H1 (cell line): Measurements from ENCODE around the gene GABBR1. TPM values are rescaled to one million over a fixed set of nuclear protein-coding genes. Genes with fewer than 3 reads are reported as not detected.

Experiments
- CTCF ChIA-PET: fragments of 300-600 bp; sonication (Branson Sonifier 250); formaldehyde crosslinking; loops from one replicate; lab custom pipeline; 2021; ENCODE audit not compliant: partially characterized antibody; lab: Charles Lee
- POLR2A ChIA-PET: fragments of 300-600 bp; sonication (Branson Sonifier 250); formaldehyde crosslinking; loops from one replicate; lab custom pipeline; 2021; ENCODE audit warnings: inconsistent platforms; ENCODE audit not compliant: partially characterized antibody; lab: Charles Lee
- DNase-seq, 2 experiments: peaks; one replicate each; pipeline versions ENCODE4 v3.0.0 to v3.0.0-alpha.2; 2010 to 2022; ENCODE audit warnings: low spot score in 2 of 2, low read depth in 1 of 2, mixed read lengths in 1 of 2
- FAIRE-seq: peaks from 2 replicates; lab custom pipeline; 2011; peaks lifted over from hg19 to GRCh38; lab: Jason Lieb, UNC
- H2AFZ ChIP-seq: 2 replicates; pipeline ENCODE4 v1.8.1; 2012; ENCODE audit warnings: low read length, inconsistent platforms
- H2AK5ac ChIP-seq: 2 replicates; pipeline ENCODE4 v1.6.1; 2013; ENCODE audit warnings: low read depth, low read length
- H2BK120ac ChIP-seq: replicated peaks from 2 replicates; pipeline ENCODE3; 2013; ENCODE audit warnings: low read depth, low read length, inconsistent platforms
- H2BK12ac ChIP-seq: 2 replicates; pipeline ENCODE4 v1.6.1; 2013; ENCODE audit warnings: low read depth, low read length
- H2BK15ac ChIP-seq: 2 replicates; pipeline ENCODE4 v1.6.1; 2013; ENCODE audit warnings: low read length
- H2BK20ac ChIP-seq: 2 replicates; pipeline ENCODE4 v1.6.1; 2013; ENCODE audit warnings: low read length
- H2BK5ac ChIP-seq: 2 replicates; pipeline ENCODE4 v1.6.1; 2013; ENCODE audit warnings: low read depth, low read length
- H3K14ac ChIP-seq: 2 replicates; pipeline ENCODE4 v1.6.1; 2013; ENCODE audit warnings: inconsistent platforms; ENCODE audit not compliant: insufficient read length
- H3K18ac ChIP-seq: 2 replicates; pipeline ENCODE4 v1.6.1; 2013; ENCODE audit warnings: low read length; ENCODE audit errors: extremely low read depth
- H3K23ac ChIP-seq: 2 replicates; pipeline ENCODE4 v1.6.1; 2013; ENCODE audit warnings: inconsistent platforms; ENCODE audit not compliant: insufficient read length
- H3K23me2 ChIP-seq: 2 replicates; pipeline ENCODE4 v1.6.1; 2013; ENCODE audit warnings: low read depth, low read length
- H3K27ac ChIP-seq: 2 replicates; pipeline ENCODE4 v1.6.1; 2011; ENCODE audit warnings: low read depth, low read length, inconsistent platforms
- H3K27me3 ChIP-seq, 4 experiments: replicated peaks in 1 of 4; 1 replicate in 1 of 4; 2 replicates in 3 of 4; pipeline versions ENCODE4 v1.6.1 to v1.8.1; 2011 to 2013; ENCODE audit warnings: low read length in 3 of 4, mild to moderate bottlenecking in 3 of 4, inconsistent platforms in 2 of 4, mixed read lengths in 2 of 4, moderate library complexity in 1 of 4; ENCODE audit not compliant: control insufficient read depth in 3 of 4, insufficient read depth in 3 of 4; ENCODE audit errors: extremely low read depth in 1 of 4
- H3K36me3 ChIP-seq, 4 experiments: 2 replicates each; pipeline versions ENCODE4 v1.6.1 to v1.8.1; 2011 to 2013; ENCODE audit warnings: mild to moderate bottlenecking in 4 of 4, low read length in 3 of 4, moderate library complexity in 2 of 4, control low read depth in 1 of 4, inconsistent platforms in 1 of 4; ENCODE audit not compliant: insufficient read depth in 4 of 4, control insufficient read depth in 2 of 4
- H3K4ac ChIP-seq: replicated peaks from 2 replicates; pipeline ENCODE3; 2013; ENCODE audit warnings: low read length, low read depth, mixed read lengths, inconsistent platforms; ENCODE audit not compliant: insufficient read length
- H3K4me1 ChIP-seq, 4 experiments: replicated peaks in 1 of 4; 1 replicate in 1 of 4; 2 replicates in 3 of 4; pipeline versions ENCODE4 v1.6.1 to v1.8.1; 2011 to 2013; ENCODE audit warnings: low read length in 3 of 4, inconsistent platforms in 2 of 4, mixed read lengths in 1 of 4; ENCODE audit not compliant: insufficient read depth in 4 of 4, control insufficient read depth in 3 of 4
- H3K4me2 ChIP-seq, 2 experiments: 2 replicates each; pipeline versions ENCODE4 v1.6.1 to v1.8.1; 2011 to 2013; ENCODE audit warnings: low read depth in 2 of 2, low read length in 2 of 2, control low read depth in 1 of 2, inconsistent platforms in 1 of 2, mild to moderate bottlenecking in 1 of 2; ENCODE audit not compliant: insufficient read depth in 1 of 2
- H3K4me3 ChIP-seq, 4 experiments: fragments of 200-600, 300-600 bp in 1 of 4; sonication (generic), shearing (Covaris generic), sonication (Bioruptor Twin) in 1 of 4; 2 replicates each; pipeline versions ENCODE4 v1.5.1 to v1.8.1; 2011 to 2016; ENCODE audit warnings: low read length in 4 of 4, low read depth in 3 of 4, control low read depth in 2 of 4, inconsistent platforms in 2 of 4, mild to moderate bottlenecking in 2 of 4, mixed read lengths in 1 of 4, moderate library complexity in 1 of 4; ENCODE audit not compliant: insufficient read depth in 2 of 4; ENCODE audit errors: extremely low read depth in 1 of 4
- H3K56ac ChIP-seq: replicated peaks from 2 replicates; pipeline ENCODE3; 2013; ENCODE audit warnings: low read depth, mild to moderate bottlenecking, mixed read lengths, low read length, inconsistent platforms; ENCODE audit not compliant: insufficient read length
- H3K79me1 ChIP-seq: 2 replicates; pipeline ENCODE4 v1.6.1; 2013; ENCODE audit warnings: low read depth, low read length, control low read depth
- H3K79me2 ChIP-seq, 2 experiments: 2 replicates each; pipeline versions ENCODE4 v1.6.1 to v1.8.1; 2012 to 2013; ENCODE audit warnings: low read length in 2 of 2, mild to moderate bottlenecking in 2 of 2, inconsistent platforms in 1 of 2; ENCODE audit not compliant: insufficient read depth in 2 of 2, control insufficient read depth in 1 of 2
- H3K9ac ChIP-seq, 4 experiments: replicated peaks in 1 of 4; 1 replicate in 1 of 4; 2 replicates in 3 of 4; pipeline versions ENCODE4 v1.6.1 to v1.8.1; 2011 to 2013; ENCODE audit warnings: low read depth in 3 of 4, low read length in 3 of 4, control low read depth in 2 of 4, mild to moderate bottlenecking in 2 of 4, moderate library complexity in 2 of 4, inconsistent platforms in 1 of 4; ENCODE audit errors: extremely low read depth in 1 of 4
- H3K9me3 ChIP-seq, 2 experiments: 2 replicates each; pipeline versions ENCODE4 v1.6.1 to v1.8.1; 2012 to 2013; ENCODE audit warnings: mild to moderate bottlenecking in 2 of 2, moderate library complexity in 2 of 2, control low read depth in 1 of 2, inconsistent platforms in 1 of 2, low read depth in 1 of 2, low read length in 1 of 2, mixed read lengths in 1 of 2; ENCODE audit not compliant: insufficient read depth in 2 of 2
- H4K20me1 ChIP-seq, 2 experiments: replicated peaks in 1 of 2; 2 replicates each; pipeline versions ENCODE3 to v1.8.1; 2011 to 2013; ENCODE audit warnings: inconsistent platforms in 2 of 2, low read length in 2 of 2, mild to moderate bottlenecking in 1 of 2; ENCODE audit not compliant: insufficient read depth in 2 of 2, control insufficient read depth in 1 of 2
- H4K5ac ChIP-seq: 2 replicates; pipeline ENCODE4 v1.6.1; 2013; ENCODE audit warnings: low read length, low read depth, mixed read lengths, inconsistent platforms; ENCODE audit not compliant: insufficient read length
- H4K8ac ChIP-seq: 2 replicates; pipeline ENCODE4 v1.8.0; 2013; ENCODE audit warnings: mild to moderate bottlenecking, moderate library complexity, low read length, inconsistent platforms; ENCODE audit not compliant: insufficient read depth; ENCODE audit errors: extremely low read depth
- H4K91ac ChIP-seq: replicated peaks from 2 replicates; pipeline ENCODE3; 2013; ENCODE audit warnings: low read length, mixed read lengths, inconsistent platforms; ENCODE audit not compliant: insufficient read length
- BCL11A ChIP-seq, 2 experiments: IDR thresholded peaks; one replicate each; pipeline ENCODE4 v1.6.1; 2011; ENCODE audit warnings: low read depth in 2 of 2, low read length in 2 of 2, mild to moderate bottlenecking in 2 of 2
- CBX8 ChIP-seq: fragments of 300-800, 300-1000 bp; sonication (generic); IDR thresholded peaks from 2 replicates; pipeline ENCODE4 v1.7.1; 2016; ENCODE audit warnings: low read depth, low read length, borderline replicate concordance
- CHD1 ChIP-seq: IDR thresholded peaks from 2 replicates; pipeline ENCODE4 v1.6.1; 2012; ENCODE audit warnings: low read depth, low read length, improper control_type of control experiment
- CTBP2 ChIP-seq: IDR thresholded peaks from 2 replicates; pipeline ENCODE4 v1.7.0; 2011; ENCODE audit warnings: borderline replicate concordance, mild to moderate bottlenecking, moderate library complexity, mixed read lengths, low read length; ENCODE audit not compliant: insufficient read depth, insufficient read length
- EZH2 ChIP-seq: fragments of 200-600 bp; sonication (generic); IDR thresholded peaks from 2 replicates; pipeline ENCODE4 v1.7.1; 2012; ENCODE audit warnings: low read depth, mild to moderate bottlenecking, moderate library complexity, low read length, inconsistent platforms; ENCODE audit not compliant: severe bottlenecking
- KDM1A ChIP-seq: fragments of 200-600, 300-600 bp; sonication (generic); IDR thresholded peaks from 2 replicates; pipeline ENCODE4 v1.7.1; 2016; ENCODE audit warnings: mild to moderate bottlenecking, low read length, borderline replicate concordance
- KDM5A ChIP-seq: fragments of 200-600 bp; IDR thresholded peaks from 2 replicates; pipeline ENCODE4 v1.7.1; 2012; ENCODE audit warnings: mild to moderate bottlenecking, low read length, inconsistent platforms, mixed read lengths
- NRF1 ChIP-seq: IDR thresholded peaks from 2 replicates; pipeline ENCODE4 v1.6.1; 2011; ENCODE audit warnings: mild to moderate bottlenecking, low read depth, low read length, improper control_type of control experiment
- SUZ12 ChIP-seq: fragments of 200-600 bp; sonication (generic); IDR thresholded peaks from 2 replicates; pipeline ENCODE4 v1.6.1; 2012; ENCODE audit warnings: mild to moderate bottlenecking, inconsistent platforms, low read length, moderate library complexity, mixed read lengths
- TBP ChIP-seq: IDR thresholded peaks from 2 replicates; pipeline ENCODE4 v1.6.1; 2011; ENCODE audit warnings: low read depth, low read length, improper control_type of control experiment
- WGBS, 2 experiments: shearing (Covaris generic) in 1 of 2; methylation state at CpG; one replicate each; pipeline versions ENCODE4 v1.1.6 to v1.1.7; 2013 to 2015; ENCODE audit warnings: low lambda C conversion rate in 2 of 2, mixed read lengths in 2 of 2, inconsistent platforms in 1 of 2, low coverage in 1 of 2, missing lambda C conversion rate in 1 of 2; ENCODE audit not compliant: insufficient replicate concordance in 2 of 2, insufficient coverage in 1 of 2, insufficient read length in 1 of 2; ENCODE audit errors: extremely low coverage in 1 of 2, missing lambda C conversion rate in 1 of 2; 5-methylcytosine and 5-hydroxymethylcytosine counted together
- polyA plus RNA-seq, 7 experiments: library from polyadenylated mRNA; depleted of rRNA in 3 of 7; stranded (reverse) in 5 of 7; unstranded in 2 of 7; fragments of >200 nt in 5 of 7; fragments of 200-250 nt in 2 of 7; gene quantifications; 1 replicate in 5 of 7; 2 replicates in 1 of 7; 4 replicates in 1 of 7; pipeline versions ENCODE4 v1.2.1 to v1.2.3, GENCODE V29; 2011 to 2013; ENCODE audit warnings: missing spikeins in 2 of 7, mixed read lengths in 2 of 7
- total RNA-seq: library from RNA; stranded (reverse); fragmentation: NEBNext Ultra II Directional; extraction: Animal tissue kit (Norgen Biotek cat#: 25700); gene quantifications from 2 replicates; pipeline ENCODE4 v1.2.1, GENCODE V29; 2021

The GABBR1 gene
- total and polyA plus RNA-seq, 2 of the 8 experiments (the other 6 are each of a cell fraction or from before 2014, with no cell fraction given) = 75.9 to 78.3 TPM

- H2BK120ac ChIP-seq = no peak overlapping the region
- H3K56ac ChIP-seq = no peak overlapping the region
- no peak overlapping the region for H2BK5ac ChIP-seq
- no peak overlapping the region for H3K18ac ChIP-seq
- H3K4ac ChIP-seq = no peak overlapping the region
- peak overlapping the region; percentile 68; the same call in 1 of the 2 replicates for H2BK20ac ChIP-seq
- H3K23ac ChIP-seq = no peak overlapping the region
- H4K5ac ChIP-seq = no peak overlapping the region
- H3K23me2 ChIP-seq = no peaks in the 10 kb centered on the region
- TF ChIP-seq BCL11A (IDR thresholded peaks at IDR 0.05; ENCODE audit: low read depth in 2 of 2, low read length in 2 of 2) = no peak
- no peak for TF ChIP-seq NRF1
- TF ChIP-seq SUZ12 = no peak
- no peak for TF ChIP-seq TBP
- no peak for TF ChIP-seq EZH2
- TF ChIP-seq CHD1 = no peak
- TF ChIP-seq KDM1A = no peak
- TF ChIP-seq CBX8 = no peak
- TF ChIP-seq CTBP2 = no peak
- no peak for TF ChIP-seq KDM5A
- no peaks in the 10 kb centered on the region for H3K27me3 ChIP-seq
- no peaks in the 10 kb centered on the region for H4K20me1 ChIP-seq
- no peaks in the 10 kb centered on the region for H3K36me3 ChIP-seq
- CTCF ChIA-PET = interaction anchor here (3.1 to 24.4 kb wide), 5 partner anchors 10 to 40 kb away, joined by 16 to 658 read pairs (median 502); partner anchors contain the start of genes GABBR1 and ZFP57
- no peaks in the 10 kb centered on the region for H3K9me3 ChIP-seq
- H3K4me3 ChIP-seq = no peak overlapping the region
- H4K8ac ChIP-seq = no peak overlapping the region
- H2AFZ ChIP-seq = no peak overlapping the region
- no peak overlapping the region for H3K4me2 ChIP-seq
- peak overlapping the region; percentile 55; the same call in 1 of the 2 replicates for H2BK15ac ChIP-seq
- 84% methylated on average over 2 of the region's 2 CpGs; no CpG with 5 or more reads in 1 of the 2 experiments for WGBS, 2 experiments
- H3K27ac ChIP-seq = no peak overlapping the region
- DNase-seq = no peak
- POLR2A ChIA-PET = interaction anchor here (2.1 kb wide), 1 partner anchor 10 kb away, joined by 15 read pairs; no protein-coding TSS in a partner anchor
- H4K91ac ChIP-seq = peak overlapping the region; percentile 95
- H3K9ac ChIP-seq = no peak overlapping the region
- no peak overlapping the region for H2AK5ac ChIP-seq
- H3K79me1 ChIP-seq = no peaks in the 10 kb centered on the region
- H3K4me1 ChIP-seq = peaks cover 4 to 13% (median 11%) of the 10 kb centered on the region in 4 experiments
- no peaks in the 10 kb centered on the region for H3K79me2 ChIP-seq
- no peak for FAIRE-seq
- H2BK12ac ChIP-seq = peak overlapping the region; percentile 72
- no peak overlapping the region for H3K14ac ChIP-seq
Measured at GRCh38 chr6:29656157-29656556, 23.2 kb upstream of the GABBR1 start.
